ENCODE results near the gene NT5DC4.

Gene NT5DC4

DNA sequence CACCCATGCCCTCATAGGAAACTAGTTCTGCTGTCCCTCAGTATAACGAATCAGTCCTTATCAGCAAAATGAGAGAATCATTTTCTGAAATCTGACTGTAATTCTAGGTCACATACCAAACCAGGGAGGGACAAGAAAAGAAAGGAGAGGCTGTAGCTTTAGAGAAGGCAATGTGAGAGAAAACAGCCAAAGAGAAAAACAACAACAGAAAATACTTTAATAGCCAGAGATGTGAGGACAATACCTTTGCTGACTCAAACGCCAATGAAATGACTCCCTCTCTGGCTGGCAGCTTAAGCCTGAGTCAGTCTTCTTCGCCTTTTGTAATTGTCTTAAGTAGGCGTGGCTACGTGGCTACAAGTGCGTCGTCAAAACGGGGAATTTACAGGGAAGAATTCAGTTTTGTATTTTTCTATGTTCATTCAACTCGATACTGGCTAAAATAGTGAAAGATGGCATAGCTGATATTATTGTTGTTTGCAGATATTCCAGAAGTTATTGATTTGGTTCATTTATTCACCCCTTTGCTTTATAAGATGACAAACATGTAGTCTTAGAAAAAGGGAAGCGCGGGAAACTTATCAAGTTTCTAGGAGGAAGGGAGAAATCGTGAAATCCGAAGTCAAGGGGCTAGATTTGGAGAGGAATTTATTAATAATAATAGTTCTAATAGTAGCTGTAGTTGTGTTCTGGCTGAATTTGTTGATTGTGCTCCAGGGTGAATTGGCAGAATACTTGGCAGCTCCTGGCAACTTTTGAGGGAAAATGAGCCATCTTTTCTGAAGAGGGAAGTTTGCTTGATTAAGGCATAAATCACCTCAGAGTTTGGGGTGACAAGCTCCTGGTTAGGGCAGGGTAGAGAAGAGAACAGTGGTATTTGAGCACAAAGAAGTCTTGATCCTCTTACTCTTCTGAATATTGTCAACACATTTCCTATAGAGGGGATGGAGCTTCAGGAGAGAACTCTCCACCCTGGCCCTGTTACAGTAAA, 63.7 kb downstream of the NT5DC4 start, which contains the start of gene IL1A:
TSS of gene IL1A (minus strand) at position 295 of the 991 bp plus-strand sequence. CDS start 723 bp downstream, outside the sequence.
- Histone ChIP-seq H2AFZ (ENCODE audit: low read length) (no peak within 1 kb of the TSS), H3F3A (ENCODE audit: insufficient read depth, low read length) (no peaks in the 10 kb centered on the region), H4K20me1 (ENCODE audit: insufficient read depth, low read length) (no peaks in the 10 kb centered on the region), H3K79me2 (ENCODE audit: low read length) (no peaks in the 10 kb centered on the region), H3K4me2 (ENCODE audit: low read depth, low read length) (no peak within 1 kb of the TSS), H3K9ac (ENCODE audit: low read length) (no peak within 1 kb of the TSS), H3K9me2 (replicated peaks; ENCODE audit: insufficient read depth, low read length) (no peaks in the 10 kb centered on the region), H3K4me1 (ENCODE audit: low read length) (no peaks in the 10 kb centered on the region), H3K27me3 (replicated peaks; ENCODE audit: insufficient read depth, low read length) (no peaks in the 10 kb centered on the region), H3K9me3 (replicated peaks; ENCODE audit: insufficient read depth, low read length) (no peaks in the 10 kb centered on the region), H3K4me3 (ENCODE audit: low read length) (no peak within 1 kb of the TSS), H3K27ac (ENCODE audit: low read length) (no peak within 1 kb of the TSS), H3K36me3 (replicated peaks; ENCODE audit: insufficient read depth, low read length) (no peaks in the 10 kb centered on the region)
- TF ChIP-seq EZH2 (optimal IDR thresholded peaks at IDR 0.05; ENCODE audit: low read depth, low read length): no peak
- DNase-seq: no peak

DNA sequence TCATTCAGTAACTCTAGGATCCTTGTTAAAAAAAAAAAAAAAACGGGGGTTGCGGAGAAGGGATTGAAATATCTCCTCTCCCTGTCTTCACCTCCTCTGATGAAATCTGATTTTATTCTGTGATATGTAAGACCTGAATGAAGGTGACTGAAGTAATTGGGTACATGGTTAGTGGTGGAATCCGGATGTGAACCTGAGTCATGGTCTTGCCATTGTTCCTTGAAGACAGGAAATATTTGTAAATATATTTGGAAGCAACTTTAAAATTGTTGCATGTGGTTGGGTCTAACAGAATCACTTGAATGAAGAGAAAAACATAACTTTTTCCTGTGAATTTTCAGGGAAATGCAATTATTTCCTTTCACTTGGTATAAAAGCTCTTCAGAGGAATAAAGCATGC, 66.5 kb downstream of the NT5DC4 start:
- no peaks in the 10 kb centered on the region for H4K20me1 ChIP-seq (ENCODE audit: insufficient read depth, low read length)
- H3K36me3 ChIP-seq (replicated peaks; ENCODE audit: insufficient read depth, low read length): no peaks in the 10 kb centered on the region
- no peaks in the 10 kb centered on the region for H3K79me2 ChIP-seq (ENCODE audit: low read length)
- no peak overlapping the region for H2AFZ ChIP-seq (ENCODE audit: low read length)
- no peaks in the 10 kb centered on the region for H3F3A ChIP-seq (ENCODE audit: insufficient read depth, low read length)
- H3K4me1 ChIP-seq (ENCODE audit: low read length): no peaks in the 10 kb centered on the region
- no peak overlapping the region for H3K9ac ChIP-seq (ENCODE audit: low read length)
- no peak overlapping the region for H3K4me2 ChIP-seq (ENCODE audit: low read depth, low read length)
- no peaks in the 10 kb centered on the region for H3K9me3 ChIP-seq (replicated peaks; ENCODE audit: insufficient read depth, low read length)
- DNase-seq: no peak
- H3K9me2 ChIP-seq (replicated peaks; ENCODE audit: insufficient read depth, low read length): no peaks in the 10 kb centered on the region
- TF ChIP-seq CTCF (IDR thresholded peaks at IDR 0.05; ENCODE audit: low read length): no peak
- TF ChIP-seq EZH2phosphoT487 (IDR thresholded peaks at IDR 0.05; ENCODE audit: low read length): no peak
- no peak for TF ChIP-seq EZH2 (optimal IDR thresholded peaks at IDR 0.05; ENCODE audit: low read depth, low read length)
- H3K4me3 ChIP-seq (ENCODE audit: low read length): no peak overlapping the region
- no peaks in the 10 kb centered on the region for H3K27me3 ChIP-seq (replicated peaks; ENCODE audit: insufficient read depth, low read length)
- no peak overlapping the region for H3K27ac ChIP-seq (ENCODE audit: low read length)

- no peaks in the 10 kb centered on the region for H3K9me3 ChIP-seq (replicated peaks; ENCODE audit: insufficient read depth, low read length)
- H3K9ac ChIP-seq (ENCODE audit: low read length): no peak overlapping the region
- no peak for DNase-seq
- no peaks in the 10 kb centered on the region for H3K27me3 ChIP-seq (replicated peaks; ENCODE audit: insufficient read depth, low read length)
- no peak for TF ChIP-seq EZH2 (optimal IDR thresholded peaks at IDR 0.05; ENCODE audit: low read depth, low read length)
- TF ChIP-seq EZH2phosphoT487 (IDR thresholded peaks at IDR 0.05; ENCODE audit: low read length): no peak
- TF ChIP-seq CTCF (IDR thresholded peaks at IDR 0.05; ENCODE audit: low read length): no peak
- H3K79me2 ChIP-seq (ENCODE audit: low read length): no peaks in the 10 kb centered on the region
- no peak overlapping the region for H3K4me3 ChIP-seq (ENCODE audit: low read length)
- no peaks in the 10 kb centered on the region for H3K9me2 ChIP-seq (replicated peaks; ENCODE audit: insufficient read depth, low read length)
- no peak overlapping the region for H3K4me2 ChIP-seq (ENCODE audit: low read depth, low read length)
- H3F3A ChIP-seq (ENCODE audit: insufficient read depth, low read length): no peaks in the 10 kb centered on the region
- H2AFZ ChIP-seq (ENCODE audit: low read length): no peak overlapping the region
- no peak overlapping the region for H3K27ac ChIP-seq (ENCODE audit: low read length)
- no peaks in the 10 kb centered on the region for H3K36me3 ChIP-seq (replicated peaks; ENCODE audit: insufficient read depth, low read length)
- H4K20me1 ChIP-seq (ENCODE audit: insufficient read depth, low read length): no peaks in the 10 kb centered on the region
- H3K4me1 ChIP-seq (ENCODE audit: low read length): no peaks in the 10 kb centered on the region
These were observed 67.0 kb downstream of the NT5DC4 start for GRCh38 chr2:112787729-112788393.

Measured in MM.1S (cell line).